Measurements from ENCODE around the gene CKM. TPM values are rescaled to one million over a fixed set of nuclear protein-coding genes. Genes with fewer than 3 reads are reported as not detected.

Gene CKM
- total and polyA plus RNA-seq, 10 of the 15 experiments (the other 5 are each of a cell fraction or from before 2014, with no cell fraction given): 0.08 to 0.14 (median 0.13) TPM; not detected in 5

- no peaks in the 10 kb centered on the region for H4K20me1 ChIP-seq (ENCODE audit: control insufficient read depth, insufficient read depth)
- peak within 1 kb of the TSS; percentile 70 for H3K4me2 ChIP-seq (ENCODE audit: control insufficient read depth, insufficient read depth)
- peak in 1 of 2 experiments; percentile 76; a peak in 2 of 4 replicates for TF ChIP-seq BHLHE40 (IDR thresholded peaks at IDR 0.05; ENCODE audit: borderline replicate concordance in 1 of 2, low read depth in 2 of 2, low read length in 1 of 2)
- 0 out of 3 replicates have a peak, but pooled peaks of 1 of the 2 experiments have one; percentile 21 for TF ChIP-seq EGR1 (IDR thresholded peaks at IDR 0.05; ENCODE audit: borderline replicate concordance in 1 of 2, low read depth in 2 of 2, low read length in 2 of 2)
- 0 out of 2 replicates have a peak, but pooled peaks have one; percentile 15 for TF ChIP-seq LARP7 (IDR thresholded peaks at IDR 0.05)
- no peak for TF ChIP-seq ATF7 (IDR thresholded peaks at IDR 0.05; ENCODE audit: low read depth)
- no peak for TF ChIP-seq CHD4 (IDR thresholded peaks at IDR 0.05)
- TF ChIP-seq PKNOX1 (IDR thresholded peaks at IDR 0.05): no peak
- TF ChIP-seq IKZF1 (conservative IDR thresholded peaks at IDR 0.05): 0 out of 2 replicates have a peak, but pooled peaks have one; percentile 17
- TF ChIP-seq POLR2A (IDR thresholded peaks at IDR 0.05; ENCODE audit: low read depth, low read length): no peak
- RAD21 ChIA-PET (ENCODE audit: unreplicated experiment): interaction anchor here (1.9 kb wide), 1 partner anchor 281 kb away, joined by 5 read pairs; no protein-coding TSS in a partner anchor
- 0 out of 4 replicates have a peak, but pooled peaks cover 0 to 1% of the 10 kb centered on the region in 2 experiments for H3K27me3 ChIP-seq (replicated peaks in 1 of 2; ENCODE audit: control insufficient read depth in 2 of 2, insufficient read depth in 2 of 2, low read length in 1 of 2)
- H3K9ac ChIP-seq (ENCODE audit: control insufficient read depth, insufficient read depth, low read length): no peak within 1 kb of the TSS
- DNase-seq (ENCODE audit: low read depth, low spot score): no peak
- H2AFZ ChIP-seq (ENCODE audit: control insufficient read depth, low read depth, low read length): no peak within 1 kb of the TSS
- SMC1A ChIA-PET (ENCODE audit: uncharacterized antibody, unreplicated experiment): no interaction called here
- H3K4me1 ChIP-seq (ENCODE audit: control insufficient read depth, insufficient read depth, low read length): peaks cover 3% of the 10 kb centered on the region; the same call in 1 of the 2 replicates
- CTCF ChIA-PET: no interaction called here
- POLR2A ChIA-PET: no interaction called here
- H3K27ac ChIP-seq (ENCODE audit: control insufficient read depth, insufficient read depth): no peak within 1 kb of the TSS
- peak; percentile 13 for FAIRE-seq
- in situ Hi-C loops (cut with MboI) (no loop called here), intact Hi-C loops (cut with micrococcal nuclease; ENCODE audit: unreplicated experiment) (no loop called here)
- no TSS peak for BruUV-seq (replicated peaks)
- no peaks in the 10 kb centered on the region for H3K36me3 ChIP-seq (ENCODE audit: control insufficient read depth in 2 of 2, insufficient read depth in 2 of 2, low read length in 1 of 2)
- H3K79me2 ChIP-seq (ENCODE audit: control insufficient read depth, insufficient read depth, low read length): no peaks in the 10 kb centered on the region
- H3K4me3 ChIP-seq: peak within 1 kb of the TSS; percentile 1; the same call in 1 of the 2 replicates
- WGBS (ENCODE audit: insufficient coverage, insufficient replicate concordance, low lambda C conversion rate, missing lambda C conversion rate): 12% methylated on average over 34 of the region's 50 CpGs
- ATAC-seq: peak; percentile 17; the same call in 1 of the 3 replicates
- no peaks in the 10 kb centered on the region for H3K9me3 ChIP-seq (replicated peaks; ENCODE audit: control insufficient read depth, insufficient read depth, low read length)
Measured at GRCh38 chr19:45340232-45340898, 17.7 kb upstream of the CKM start, which contains the start of gene KLC3. Gene KLC3, plus strand, starts transcription at chr19:45340750. Its CDS starts 4,792 bp downstream, at chr19:45345542.
